ENCODE data around the gene MKRN2. TPM values are rescaled to one million over a fixed set of nuclear protein-coding genes. Genes with fewer than 3 reads are reported as not detected.

Gene MKRN2
- total RNA-seq, 1 experiment from 2014 or later, result 27.9 TPM

- RAD21 ChIA-PET (ENCODE audit: low non-redundant PET in 1 of 2, low total read pairs in 2 of 2, uncharacterized antibody in 2 of 2, unreplicated experiment in 2 of 2), result no interaction called here
- ATAC-seq, result no peak
- H3K36me3 ChIP-seq (ENCODE audit: control insufficient read depth in 1 of 2, insufficient read depth in 2 of 2, low read length in 2 of 2), result no peaks in the 10 kb centered on the region
These were observed 2.9 kb upstream of the MKRN2 start for GRCh38 chr3:12553921-12554391.

More at GRCh38 chr3:12553921-12554391, 2.9 kb upstream of the MKRN2 start:
- H3K27ac ChIP-seq (ENCODE audit: low read depth, low read length), result no peak overlapping the region
- peaks cover 3 to 20% of the 10 kb centered on the region in 2 experiments; a peak in 3 of 4 replicates for H3K4me1 ChIP-seq (ENCODE audit: control insufficient read depth in 1 of 2, insufficient read depth in 2 of 2, low read length in 2 of 2)
- intact Hi-C loops (cut with micrococcal nuclease), result no loop called here
- H3K4me3 ChIP-seq (replicated peaks in 1 of 2; ENCODE audit: low read depth in 1 of 2, low read length in 2 of 2), result no peak overlapping the region
- no peak overlapping the region for H3K4me2 ChIP-seq (ENCODE audit: low read length)
- H3K9ac ChIP-seq (ENCODE audit: low read length), result no peak overlapping the region
- POLR2A ChIA-PET, result no interaction called here
- H3K27me3 ChIP-seq (ENCODE audit: insufficient read depth, low read length), result no peaks in the 10 kb centered on the region
- no TSS peak for BruUV-seq (replicated peaks)
- no peaks in the 10 kb centered on the region for H3K9me3 ChIP-seq (ENCODE audit: control insufficient read depth in 1 of 2, insufficient read depth in 1 of 2, low read depth in 1 of 2, low read length in 2 of 2)
- DNase-seq (ENCODE audit: low read depth, low spot score), result no peak
- H3K79me2 ChIP-seq (ENCODE audit: insufficient read depth, low read length), result peaks cover 20% of the 10 kb centered on the region
- TF ChIP-seq TCF7L2 (IDR thresholded peaks at IDR 0.05; ENCODE audit: borderline replicate concordance, extremely low read depth, insufficient read depth, insufficient read length), result no peak
- TF ChIP-seq ZNF274 (IDR thresholded peaks at IDR 0.05; ENCODE audit: low read depth, low read length), result no peak
- TF ChIP-seq CBX3 (IDR thresholded peaks at IDR 0.05; ENCODE audit: low read depth), result no peak
- TF ChIP-seq POLR2AphosphoS5 (IDR thresholded peaks at IDR 0.05; ENCODE audit: low read depth, low read length), result no peak
- no peak for TF ChIP-seq MAX (IDR thresholded peaks at IDR 0.05)
- TF ChIP-seq SIN3A (IDR thresholded peaks at IDR 0.05; ENCODE audit: low read depth), result no peak
- no peak for TF ChIP-seq POLR2A (IDR thresholded peaks at IDR 0.05; ENCODE audit: borderline replicate concordance, extremely low read depth, insufficient read depth, insufficient read length)
- no peak for TF ChIP-seq ELF1 (IDR thresholded peaks at IDR 0.05; ENCODE audit: borderline replicate concordance, low read depth)
- TF ChIP-seq EGR1 (IDR thresholded peaks at IDR 0.05; ENCODE audit: low read depth), result no peak
- TF ChIP-seq REST (IDR thresholded peaks at IDR 0.05; ENCODE audit: low read depth), result no peak
- CTCF ChIA-PET, result no interaction called here
- no peak overlapping the region for H2AFZ ChIP-seq (ENCODE audit: low read depth, low read length, poor library complexity, severe bottlenecking)
- H4K20me1 ChIP-seq (ENCODE audit: insufficient read depth), result no peaks in the 10 kb centered on the region
- no peaks in the 10 kb centered on the region for H3K9me2 ChIP-seq (ENCODE audit: insufficient read depth)

All from HCT116 (cell line).